ENCODE data around the gene OPCML. TPM values are rescaled to one million over a fixed set of nuclear protein-coding genes. Genes with fewer than 3 reads are reported as not detected.

The OPCML gene
- total RNA-seq, 1 experiment from 2014 or later, result not detected

- ATAC-seq, result no peak
- Histone ChIP-seq H3K36me3 (ENCODE audit: control insufficient read depth, insufficient read depth, low read length) (no peaks in the 10 kb centered on the region), H3K27ac (ENCODE audit: low read length) (no peak overlapping the region), H3K4me3 (ENCODE audit: low read depth in 2 of 2, low read length in 2 of 2) (no peak overlapping the region), H3K4me1 (ENCODE audit: control insufficient read depth, insufficient read depth, low read length) (no peaks in the 10 kb centered on the region), H3K27me3 (ENCODE audit: control insufficient read depth, insufficient read depth, low read length) (no peaks in the 10 kb centered on the region), H3K9me3 (ENCODE audit: control insufficient read depth, insufficient read depth, low read depth, low read length) (no peaks in the 10 kb centered on the region)
- CTCF ChIA-PET, result no interaction called here
- in situ Hi-C loops (cut with HindIII; ENCODE audit: low pct_unique_long_range_greater_than_20kb, low sequenced_read_pairs), result no loop called here
- intact Hi-C loops (cut with micrococcal nuclease; ENCODE audit: unreplicated experiment), result no loop called here
- BruUV-seq (replicated peaks), result no TSS peak
- TF ChIP-seq SIN3A (IDR thresholded peaks at IDR 0.05; ENCODE audit: borderline replicate concordance, insufficient read depth, low read depth, low read length) (no peak), TCF7L2 (IDR thresholded peaks at IDR 0.05; ENCODE audit: low read depth, low read length) (no peak), CTCF (IDR thresholded peaks at IDR 0.05) (no peak), REST (IDR thresholded peaks at IDR 0.05; ENCODE audit: insufficient read depth in 1 of 2, low read depth in 2 of 2, low read length in 1 of 2) (no peak), POLR2AphosphoS5 (IDR thresholded peaks at IDR 0.05; ENCODE audit: low read depth, low read length) (no peak)
- no peak for DNase-seq (ENCODE audit: low read depth, low spot score)
- POLR2A ChIA-PET, result interaction anchor here (0.6 kb wide), 1 partner anchor 104 kb away, joined by 3 read pairs; no protein-coding TSS in a partner anchor
These were observed 428.1 kb downstream of the OPCML start for GRCh38 chr11:133104009-133104744.

GRCh38 chr11:133096981-133097380 is 435.3 kb downstream of the OPCML start:
- TF ChIP-seq CTCF (IDR thresholded peaks at IDR 0.05) (no peak), SIN3A (IDR thresholded peaks at IDR 0.05; ENCODE audit: borderline replicate concordance, insufficient read depth, low read depth, low read length) (no peak), REST (IDR thresholded peaks at IDR 0.05; ENCODE audit: insufficient read depth in 1 of 2, low read depth in 2 of 2, low read length in 1 of 2) (no peak), TCF7L2 (IDR thresholded peaks at IDR 0.05; ENCODE audit: low read depth, low read length) (no peak), POLR2AphosphoS5 (IDR thresholded peaks at IDR 0.05; ENCODE audit: low read depth, low read length) (no peak)
- DNase-seq (ENCODE audit: low read depth, low spot score) (no peak), ATAC-seq (no peak)
- H3K4me3 ChIP-seq (ENCODE audit: low read depth in 2 of 2, low read length in 2 of 2), result no peak overlapping the region
- no peaks in the 10 kb centered on the region for H3K27me3 ChIP-seq (ENCODE audit: control insufficient read depth, insufficient read depth, low read length)
- BruUV-seq (replicated peaks), result no TSS peak
- no peaks in the 10 kb centered on the region for H3K9me3 ChIP-seq (ENCODE audit: control insufficient read depth, insufficient read depth, low read depth, low read length)
- ChIA-PET POLR2A (no interaction called here), CTCF (no interaction called here)
- in situ Hi-C loops (cut with HindIII; ENCODE audit: low pct_unique_long_range_greater_than_20kb, low sequenced_read_pairs) (no loop called here), intact Hi-C loops (cut with micrococcal nuclease; ENCODE audit: unreplicated experiment) (no loop called here)
- H3K27ac ChIP-seq (ENCODE audit: low read length), result no peak overlapping the region
- no peaks in the 10 kb centered on the region for H3K4me1 ChIP-seq (ENCODE audit: control insufficient read depth, insufficient read depth, low read length)
- H3K36me3 ChIP-seq (ENCODE audit: control insufficient read depth, insufficient read depth, low read length), result no peaks in the 10 kb centered on the region
